Measurements from ENCODE around the gene SRL.
"Not testable (repeated sequence)": the region's sequence is repeated elsewhere in the genome, so short reads cannot be mapped to it uniquely, and the experiment has no call there.

Gene SRL

GRCh38 chr16:4212934-4213296, 29.0 kb downstream of the SRL start:
- TF ChIP-seq CTCF (IDR thresholded peaks at IDR 0.05; ENCODE audit: low read depth, low read length): no peak
- no peak overlapping the region for H3K4me3 ChIP-seq (ENCODE audit: low read depth, low read length)

- no peak for TF ChIP-seq CTCF (IDR thresholded peaks at IDR 0.05; ENCODE audit: low read depth, low read length)
- no peak overlapping the region for H3K4me3 ChIP-seq (ENCODE audit: low read depth, low read length)
Measured at GRCh38 chr16:4212211-4212933, 29.5 kb downstream of the SRL start.

- H3K4me3 ChIP-seq (ENCODE audit: low read depth, low read length): not testable (repeated sequence)
Measured at GRCh38 chr16:4211445-4212210, 30.3 kb downstream of the SRL start.

GRCh38 chr16:4209666-4210065, 32.2 kb downstream of the SRL start:
- TF ChIP-seq CTCF (IDR thresholded peaks at IDR 0.05; ENCODE audit: low read depth, low read length): no peak

GRCh38 chr16:4208341-4208751, 33.5 kb downstream of the SRL start:
- no peak for TF ChIP-seq CTCF (IDR thresholded peaks at IDR 0.05; ENCODE audit: low read depth, low read length)

More at GRCh38 chr16:4209666-4210065, 32.2 kb downstream of the SRL start:
- no peak overlapping the region for H3K4me3 ChIP-seq (ENCODE audit: low read depth, low read length)

GRCh38 chr16:4207683-4208340, 34.1 kb downstream of the SRL start:
- no peak for TF ChIP-seq CTCF (IDR thresholded peaks at IDR 0.05; ENCODE audit: low read depth, low read length)

More at GRCh38 chr16:4208341-4208751, 33.5 kb downstream of the SRL start:
- H3K4me3 ChIP-seq (ENCODE audit: low read depth, low read length): no peak overlapping the region

GRCh38 chr16:4207229-4207628, 34.7 kb downstream of the SRL start:
- no peak for TF ChIP-seq CTCF (IDR thresholded peaks at IDR 0.05; ENCODE audit: low read depth, low read length)
- no peak overlapping the region for H3K4me3 ChIP-seq (ENCODE audit: low read depth, low read length)

More at GRCh38 chr16:4207683-4208340, 34.1 kb downstream of the SRL start:
- no peak overlapping the region for H3K4me3 ChIP-seq (ENCODE audit: low read depth, low read length)
